Measurements from ENCODE around the gene GCNA.

GRCh38 chrX:71577682-71578081 is 555 bp upstream of the GCNA start:
- TF ChIP-seq CTCF (IDR thresholded peaks at IDR 0.05) (no peak), POLR2A (IDR thresholded peaks at IDR 0.05) (no peak)
